Naive thymus-derived CD8-positive, alpha-beta T cell (primary cell): ENCODE results near the gene KCNJ15. TPM values are rescaled to one million over a fixed set of nuclear protein-coding genes. Genes with fewer than 3 reads are reported as not detected.

ENCODE experiments used
- ATAC-seq, 2 donors: fragments of 150-1000 bp; cut with Tn5 transposase in 1 of 2; sonication (Bioruptor Pico), chemical (Tn5 transposase) in 1 of 2; 1 replicate in 1 of 2; 2 replicates in 1 of 2; pipeline ENCODE4 v1.10.0; 2021; ENCODE audit warnings: mild to moderate bottlenecking in 2 of 2, moderate library complexity in 2 of 2
- POLR2A ChIA-PET: fragments of 350-600 bp; sonication (Branson Sonifier 250); formaldehyde crosslinking; loops from one replicate; lab custom pipeline; 2021; ENCODE audit warnings: antibody characterized with exemption; lab: Charles Lee
- DNase-seq, 10 donors: peaks; one replicate each; pipeline versions ENCODE4 v3.0.0 to v3.0.0-alpha.2; 2020 to 2022
- H3K27ac Mint-ChIP-seq, 10 donors: one replicate each; pipeline ENCODE4 v1.8.0; 2020 to 2022; ENCODE audit warnings: mild to moderate bottlenecking in 10 of 10, mixed read lengths in 10 of 10, moderate library complexity in 4 of 10, inconsistent platforms in 1 of 10
- H3K27me3 Mint-ChIP-seq, 5 donors: one replicate each; pipeline ENCODE4 v1.8.0; 2021 to 2022; ENCODE audit warnings: mixed read lengths in 5 of 5
- H3K36me3 Mint-ChIP-seq, 3 donors: one replicate each; pipeline ENCODE4 v1.8.0; 2020 to 2022; ENCODE audit warnings: mixed read lengths in 3 of 3, mild to moderate bottlenecking in 2 of 3, inconsistent platforms in 1 of 3
- H3K4me1 Mint-ChIP-seq, 4 donors: one replicate each; pipeline ENCODE4 v1.8.0; 2021 to 2022; ENCODE audit warnings: mixed read lengths in 4 of 4
- H3K4me3 Mint-ChIP-seq, 10 donors: one replicate each; pipeline ENCODE4 v1.8.0; 2020 to 2022; ENCODE audit warnings: mild to moderate bottlenecking in 10 of 10, mixed read lengths in 10 of 10, moderate library complexity in 6 of 10, inconsistent platforms in 1 of 10
- H3K9me3 Mint-ChIP-seq, 9 donors: one replicate each; pipeline ENCODE4 v1.8.0; 2020 to 2022; ENCODE audit warnings: mixed read lengths in 9 of 9, mild to moderate bottlenecking in 3 of 9, inconsistent platforms in 1 of 9, moderate library complexity in 1 of 9
- polyA plus RNA-seq, 3 donors: library from polyadenylated mRNA; unstranded; fragments of 300-500 nt; fragmentation: Illumina TruSeq; gene quantifications; one replicate each; pipeline ENCODE4 v1.2.3, GENCODE V29; 2021
- total RNA-seq, 8 experiments: library from RNA in 2 of 8; stranded (reverse) in 2 of 8; gene quantifications; one replicate each; pipeline ENCODE4 v1.2.3 and lab custom pipeline; 2021 to 2026

KCNJ15 gene
- total and polyA plus RNA-seq, 5 experiments from 2014 or later, result not detected

GRCh38 chr21:38280867-38281266, 24.1 kb downstream of the KCNJ15 start:
- Mint-ChIP-seq H3K27me3 (peaks cover 0 to 10% (median 4%) of the 10 kb centered on the region in 5 donors), H3K4me1 (no peaks in the 10 kb centered on the region), H3K27ac (no peak overlapping the region), H3K36me3 (no peaks in the 10 kb centered on the region), H3K9me3 (peaks cover 0 to 3% (median 0%) of the 10 kb centered on the region in 9 donors), H3K4me3 (no peak overlapping the region)
- DNase-seq (no peak), ATAC-seq (no peak)
- POLR2A ChIA-PET, result no interaction called here

GRCh38 chr21:38282921-38283320, 26.1 kb downstream of the KCNJ15 start:
- DNase-seq, result no peak
- Mint-ChIP-seq H3K4me1 (no peaks in the 10 kb centered on the region), H3K9me3 (no peaks in the 10 kb centered on the region), H3K27me3 (peaks cover 0 to 10% (median 2%) of the 10 kb centered on the region in 5 donors), H3K27ac (no peak overlapping the region), H3K36me3 (no peaks in the 10 kb centered on the region), H3K4me3 (no peak overlapping the region)
- POLR2A ChIA-PET, result no interaction called here
- no peak for ATAC-seq

- H3K36me3 Mint-ChIP-seq, result no peaks in the 10 kb centered on the region
- POLR2A ChIA-PET, result no interaction called here
- no peaks in the 10 kb centered on the region for H3K9me3 Mint-ChIP-seq
- no peak for ATAC-seq
- H3K4me3 Mint-ChIP-seq, result no peak overlapping the region
- no peak overlapping the region for H3K27ac Mint-ChIP-seq
- H3K4me1 Mint-ChIP-seq, result no peaks in the 10 kb centered on the region
- H3K27me3 Mint-ChIP-seq, result peaks cover 0 to 6% (median 3%) of the 10 kb centered on the region in 5 donors
- DNase-seq, result no peak
These were observed 27.4 kb downstream of the KCNJ15 start for GRCh38 chr21:38284216-38284615.

GRCh38 chr21:38286739-38287471, 30.1 kb downstream of the KCNJ15 start:
- Mint-ChIP-seq H3K27ac (no peak overlapping the region), H3K36me3 (no peaks in the 10 kb centered on the region), H3K4me3 (no peak overlapping the region), H3K27me3 (peaks cover 0 to 6% (median 5%) of the 10 kb centered on the region in 5 donors), H3K9me3 (no peaks in the 10 kb centered on the region), H3K4me1 (peaks cover 0 to 4% (median 0%) of the 10 kb centered on the region in 4 donors)
- ATAC-seq (no peak), DNase-seq (no peak)
- POLR2A ChIA-PET, result no interaction called here

- POLR2A ChIA-PET, result no interaction called here
- no peaks in the 10 kb centered on the region for H3K9me3 Mint-ChIP-seq
- ATAC-seq (no peak), DNase-seq (no peak)
- H3K4me3 Mint-ChIP-seq, result no peak overlapping the region
- H3K36me3 Mint-ChIP-seq, result no peaks in the 10 kb centered on the region
- peaks cover 0 to 6% (median 5%) of the 10 kb centered on the region in 5 donors for H3K27me3 Mint-ChIP-seq
- H3K4me1 Mint-ChIP-seq, result peaks cover 0 to 4% (median 0%) of the 10 kb centered on the region in 4 donors
- H3K27ac Mint-ChIP-seq, result no peak overlapping the region
These were observed 30.7 kb downstream of the KCNJ15 start for GRCh38 chr21:38287476-38287875.

- Mint-ChIP-seq H3K27me3 (peaks cover 0 to 6% (median 3%) of the 10 kb centered on the region in 5 donors), H3K27ac (no peak overlapping the region), H3K4me1 (peaks cover 0 to 19% (median 15%) of the 10 kb centered on the region in 4 donors), H3K4me3 (no peak overlapping the region), H3K36me3 (no peaks in the 10 kb centered on the region), H3K9me3 (no peaks in the 10 kb centered on the region)
- no peak for DNase-seq
- ATAC-seq, result no peak
- POLR2A ChIA-PET, result no interaction called here
These were observed 33.1 kb downstream of the KCNJ15 start for GRCh38 chr21:38289705-38290485.

GRCh38 chr21:38290809-38291208, 34.0 kb downstream of the KCNJ15 start:
- no peaks in the 10 kb centered on the region for H3K9me3 Mint-ChIP-seq
- DNase-seq, result no peak
- peaks cover 0 to 6% (median 3%) of the 10 kb centered on the region in 5 donors for H3K27me3 Mint-ChIP-seq
- POLR2A ChIA-PET, result no interaction called here
- no peak for ATAC-seq
- no peak overlapping the region for H3K27ac Mint-ChIP-seq
- H3K36me3 Mint-ChIP-seq, result no peaks in the 10 kb centered on the region
- H3K4me3 Mint-ChIP-seq, result no peak overlapping the region
- H3K4me1 Mint-ChIP-seq, result peaks cover 1 to 22% (median 16%) of the 10 kb centered on the region in 4 donors

- Mint-ChIP-seq H3K36me3 (no peaks in the 10 kb centered on the region), H3K9me3 (no peaks in the 10 kb centered on the region), H3K27me3 (peaks cover 0 to 6% (median 1%) of the 10 kb centered on the region in 5 donors), H3K27ac (no peak overlapping the region), H3K4me1 (peaks cover 4 to 33% (median 24%) of the 10 kb centered on the region in 4 donors), H3K4me3 (no peak overlapping the region)
- no peak for ATAC-seq
- no peak for DNase-seq
- POLR2A ChIA-PET, result no interaction called here
These were observed 35.1 kb downstream of the KCNJ15 start for GRCh38 chr21:38291874-38292273.

GRCh38 chr21:38293113-38293512, 36.3 kb downstream of the KCNJ15 start:
- H3K9me3 Mint-ChIP-seq, result no peaks in the 10 kb centered on the region
- H3K4me3 Mint-ChIP-seq, result no peak overlapping the region
- H3K27me3 Mint-ChIP-seq, result peaks cover 0 to 6% (median 1%) of the 10 kb centered on the region in 5 donors
- POLR2A ChIA-PET, result no interaction called here
- H3K27ac Mint-ChIP-seq, result no peak overlapping the region
- DNase-seq, result no peak
- peaks cover 4 to 37% (median 27%) of the 10 kb centered on the region in 4 donors for H3K4me1 Mint-ChIP-seq
- ATAC-seq, result no peak
- H3K36me3 Mint-ChIP-seq, result no peaks in the 10 kb centered on the region

GRCh38 chr21:38293765-38294164, 37.0 kb downstream of the KCNJ15 start:
- no peak for DNase-seq

GRCh38 chr21:38294609-38295008, 37.8 kb downstream of the KCNJ15 start:
- Mint-ChIP-seq H3K4me3 (peak overlapping the region in 2 of 10 donors; percentile 40 to 41), H3K27me3 (peaks cover 0 to 7% (median 1%) of the 10 kb centered on the region in 5 donors), H3K4me1 (peaks cover 4 to 38% (median 26%) of the 10 kb centered on the region in 4 donors), H3K9me3 (no peaks in the 10 kb centered on the region), H3K36me3 (no peaks in the 10 kb centered on the region), H3K27ac (peak overlapping the region in 1 of 10 donors; percentile 37)
- DNase-seq (no peak), ATAC-seq (no peak)
- POLR2A ChIA-PET, result no interaction called here

More at GRCh38 chr21:38293765-38294164, 37.0 kb downstream of the KCNJ15 start:
- peaks cover 4 to 37% (median 27%) of the 10 kb centered on the region in 4 donors for H3K4me1 Mint-ChIP-seq
- POLR2A ChIA-PET, result no interaction called here
- H3K27ac Mint-ChIP-seq, result peak overlapping the region in 3 of 10 donors; percentile 48 to 84 (median 75)
- H3K4me3 Mint-ChIP-seq, result peak overlapping the region in 4 of 10 donors; percentile 24 to 40 (median 38)
- peaks cover 0 to 6% (median 0%) of the 10 kb centered on the region in 5 donors for H3K27me3 Mint-ChIP-seq
- no peak for ATAC-seq
- H3K36me3 Mint-ChIP-seq, result no peaks in the 10 kb centered on the region
- H3K9me3 Mint-ChIP-seq, result no peaks in the 10 kb centered on the region

- H3K27ac Mint-ChIP-seq, result peak overlapping the region in 8 of 10 donors; percentile 0 to 84 (median 34)
- DNase-seq (no peak), ATAC-seq (peak; percentile 33 to 44)
- H3K36me3 Mint-ChIP-seq, result no peaks in the 10 kb centered on the region
- H3K27me3 Mint-ChIP-seq, result peaks cover 0 to 8% (median 0%) of the 10 kb centered on the region in 5 donors
- POLR2A ChIA-PET, result interaction anchor here (1.3 kb wide), 1 partner anchor 10 kb away, joined by 4 read pairs; no protein-coding TSS in a partner anchor
- H3K4me1 Mint-ChIP-seq, result peaks cover 4 to 48% (median 30%) of the 10 kb centered on the region in 4 donors
- H3K9me3 Mint-ChIP-seq, result no peaks in the 10 kb centered on the region
- peak overlapping the region in 7 of 10 donors; percentile 2 to 73 (median 42) for H3K4me3 Mint-ChIP-seq
These were observed 39.4 kb downstream of the KCNJ15 start for GRCh38 chr21:38295997-38296764.
